WTC11 (cell line): ENCODE measurements around the gene GAL3ST1. TPM values are rescaled to one million over a fixed set of nuclear protein-coding genes. Genes with fewer than 3 reads are reported as not detected.
A peak's percentile ranks its signal among the peaks of the same experiment; 100 is the strongest.

ENCODE experiments used
- ATAC-seq: fragments of 200-7000 bp; cut with Tn5 transposase; 2 replicates; pipeline ENCODE4 v1.10.0; 2021; ENCODE audit warnings: mild to moderate bottlenecking, moderate library complexity
- CTCF ChIA-PET: fragments of 300-600 bp; sonication (Branson Sonifier 250); formaldehyde crosslinking; loops from one replicate; lab custom pipeline; 2021; ENCODE audit warnings: antibody characterized with exemption; lab: Charles Lee
- POLR2A ChIA-PET: fragments of 350-600 bp; sonication (Branson Sonifier 250); formaldehyde crosslinking; loops from one replicate; lab custom pipeline; 2021; ENCODE audit warnings: antibody characterized with exemption; lab: Charles Lee
- DNase-seq: peaks from one replicate; pipeline ENCODE4 v3.0.0; 2021; ENCODE audit warnings: low spot score
- H3K27ac Mint-ChIP-seq: 2 replicates; pipeline ENCODE4 v1.8.0; 2021; ENCODE audit warnings: mixed read lengths
- H3K27me3 Mint-ChIP-seq: 2 replicates; pipeline ENCODE4 v1.8.0; 2021; ENCODE audit warnings: low read depth, mild to moderate bottlenecking, moderate library complexity, mixed read lengths
- H3K36me3 Mint-ChIP-seq: 2 replicates; pipeline ENCODE4 v1.8.0; 2021; ENCODE audit warnings: mixed read lengths
- H3K4me1 Mint-ChIP-seq: 2 replicates; pipeline ENCODE4 v1.8.0; 2022; ENCODE audit warnings: mixed read lengths
- H3K4me3 Mint-ChIP-seq: 2 replicates; pipeline ENCODE4 v1.8.0; 2021; ENCODE audit warnings: mild to moderate bottlenecking, moderate library complexity, mixed read lengths
- H3K9me3 Mint-ChIP-seq: 2 replicates; pipeline ENCODE4 v1.8.0; 2021; ENCODE audit warnings: mixed read lengths
- ARID4B ChIP-seq: sonication (generic); formaldehyde crosslinking; IDR thresholded peaks from 2 replicates; pipeline ENCODE4 v1.8.0; 2023; ENCODE audit warnings: missing genetic modification reagents, mild to moderate bottlenecking, borderline replicate concordance
- CDX4 ChIP-seq: fragments of 250-450 bp; sonication (Bioruptor Pico); IDR thresholded peaks from 2 replicates; pipeline ENCODE4 v1.9.0; 2021; ENCODE audit warnings: moderate library complexity, mild to moderate bottlenecking, inconsistent platforms, borderline replicate concordance
- CREM ChIP-seq: sonication (generic); formaldehyde crosslinking; IDR thresholded peaks from 2 replicates; pipeline ENCODE4 v1.8.1; 2022; ENCODE audit warnings: mild to moderate bottlenecking, missing genetic modification reagents, moderate library complexity
- E2F4 ChIP-seq: sonication (generic); formaldehyde crosslinking; IDR thresholded peaks from 2 replicates; pipeline ENCODE4 v1.8.1; 2022; ENCODE audit warnings: low read depth, mild to moderate bottlenecking, moderate library complexity, missing genetic modification reagents, borderline replicate concordance
- FOXP4 ChIP-seq: sonication (generic); formaldehyde crosslinking; IDR thresholded peaks from 2 replicates; pipeline ENCODE4 v1.8.0; 2022; ENCODE audit warnings: mild to moderate bottlenecking, missing genetic modification reagents
- MAX ChIP-seq: sonication (generic); formaldehyde crosslinking; IDR thresholded peaks from 2 replicates; pipeline ENCODE4 v1.8.0; 2022; ENCODE audit warnings: mild to moderate bottlenecking, missing genetic modification reagents
- NR1H2 ChIP-seq: sonication (generic); formaldehyde crosslinking; IDR thresholded peaks from 2 replicates; pipeline ENCODE4 v1.9.0; 2021; ENCODE audit warnings: mild to moderate bottlenecking, moderate library complexity, missing genetic modification reagents
- ZNF121 ChIP-seq: sonication (generic); formaldehyde crosslinking; IDR thresholded peaks from 2 replicates; pipeline ENCODE4 v1.8.0; 2023; ENCODE audit warnings: missing genetic modification reagents
- ZNF281 ChIP-seq: sonication (generic); formaldehyde crosslinking; IDR thresholded peaks from 2 replicates; pipeline ENCODE4 v1.8.0; 2023; ENCODE audit warnings: mild to moderate bottlenecking, missing genetic modification reagents
- total RNA-seq: library from RNA; stranded (reverse); gene quantifications from 3 replicates; pipeline ENCODE4 v1.2.3, GENCODE V29; 2021

Gene GAL3ST1
- total RNA-seq, 1 experiment from 2014 or later: 11.0 TPM

GRCh38 chr22:30572210-30572609, 2.3 kb downstream of the GAL3ST1 start (continued):
- TF ChIP-seq FOXP4 (no peak), CREM (CRISPR knock-in tag) (no peak), ZNF281 (CRISPR knock-in tag) (no peak), ARID4B (CRISPR knock-in tag) (no peak)

GRCh38 chr22:30569674-30570202, 4.7 kb downstream of the GAL3ST1 start:
- H3K27me3 Mint-ChIP-seq: no peaks in the 10 kb centered on the region; the same call in 1 of the 2 replicates
- no peak overlapping the region for H3K4me3 Mint-ChIP-seq
- H3K4me1 Mint-ChIP-seq: peaks cover 25% of the 10 kb centered on the region
- no peak for ATAC-seq
- POLR2A ChIA-PET: no interaction called here
- no peaks in the 10 kb centered on the region for H3K9me3 Mint-ChIP-seq
- H3K27ac Mint-ChIP-seq: no peak overlapping the region
- H3K36me3 Mint-ChIP-seq: no peaks in the 10 kb centered on the region
- DNase-seq: no peak
- TF ChIP-seq NR1H2 (CRISPR knock-in tag) (no peak), ZNF121 (CRISPR knock-in tag) (peak; percentile 53; the same call in 1 of the 2 replicates), E2F4 (CRISPR knock-in tag) (no peak), CDX4 (no peak), MAX (CRISPR knock-in tag) (no peak)
- TF ChIP-seq, all 79 proteins: peak for 1
- CTCF ChIA-PET: interaction anchor here (2.9 kb wide), 1 partner anchor 15 kb away, joined by 9 read pairs; no protein-coding TSS in a partner anchor
